Fibroblast of lung (primary cell): ENCODE measurements around the gene FAR1.

ENCODE experiments used
- EZH2 ChIP-seq: IDR thresholded peaks from 2 replicates; pipeline ENCODE4 v1.5.1; 2012; ENCODE audit warnings: low read length, control low read depth, mild to moderate bottlenecking; ENCODE audit errors: missing control alignments
- TF ChIP-seq, protein P1 (sequence below), 2 donors: IDR thresholded peaks in 1 of 2; conservative IDR thresholded peaks in 1 of 2; 1 replicate in 1 of 2; 2 replicates in 1 of 2; pipeline ENCODE4 v1.5.1; 2011 to 2012; ENCODE audit warnings: low read length in 2 of 2, control low read depth in 1 of 2, inconsistent platforms in 1 of 2, low read depth in 1 of 2, mild to moderate bottlenecking in 1 of 2

- no peak for TF ChIP-seq EZH2
- TF ChIP-seq, protein P1, sequence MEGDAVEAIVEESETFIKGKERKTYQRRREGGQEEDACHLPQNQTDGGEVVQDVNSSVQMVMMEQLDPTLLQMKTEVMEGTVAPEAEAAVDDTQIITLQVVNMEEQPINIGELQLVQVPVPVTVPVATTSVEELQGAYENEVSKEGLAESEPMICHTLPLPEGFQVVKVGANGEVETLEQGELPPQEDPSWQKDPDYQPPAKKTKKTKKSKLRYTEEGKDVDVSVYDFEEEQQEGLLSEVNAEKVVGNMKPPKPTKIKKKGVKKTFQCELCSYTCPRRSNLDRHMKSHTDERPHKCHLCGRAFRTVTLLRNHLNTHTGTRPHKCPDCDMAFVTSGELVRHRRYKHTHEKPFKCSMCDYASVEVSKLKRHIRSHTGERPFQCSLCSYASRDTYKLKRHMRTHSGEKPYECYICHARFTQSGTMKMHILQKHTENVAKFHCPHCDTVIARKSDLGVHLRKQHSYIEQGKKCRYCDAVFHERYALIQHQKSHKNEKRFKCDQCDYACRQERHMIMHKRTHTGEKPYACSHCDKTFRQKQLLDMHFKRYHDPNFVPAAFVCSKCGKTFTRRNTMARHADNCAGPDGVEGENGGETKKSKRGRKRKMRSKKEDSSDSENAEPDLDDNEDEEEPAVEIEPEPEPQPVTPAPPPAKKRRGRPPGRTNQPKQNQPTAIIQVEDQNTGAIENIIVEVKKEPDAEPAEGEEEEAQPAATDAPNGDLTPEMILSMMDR (conservative IDR thresholded peaks at IDR 0.05 in 1 of 2, IDR thresholded peaks at IDR 0.05 in 1 of 2; ENCODE audit: low read depth in 1 of 2, low read length in 2 of 2), result no peak
These were observed 27.4 kb downstream of the FAR1 start for GRCh38 chr11:13695886-13696285.
